LHCN-M2 (cell line): ENCODE data around the gene CYSRT1. TPM values are rescaled to one million over a fixed set of nuclear protein-coding genes. Genes with fewer than 3 reads are reported as not detected.

Source experiments
- DNase-seq: peaks from one replicate; pipeline ENCODE4 v3.0.0-alpha.2; 2012; ENCODE audit warnings: low read depth
- total RNA-seq: library from RNA; depleted of rRNA; stranded (reverse); fragments of >200 nt; gene quantifications from 2 replicates; pipeline ENCODE4 v1.2.3, GENCODE V29; 2014; rRNA removed

Gene CYSRT1
- total RNA-seq, 1 experiment from 2014 or later: 4.1 TPM

DNA sequence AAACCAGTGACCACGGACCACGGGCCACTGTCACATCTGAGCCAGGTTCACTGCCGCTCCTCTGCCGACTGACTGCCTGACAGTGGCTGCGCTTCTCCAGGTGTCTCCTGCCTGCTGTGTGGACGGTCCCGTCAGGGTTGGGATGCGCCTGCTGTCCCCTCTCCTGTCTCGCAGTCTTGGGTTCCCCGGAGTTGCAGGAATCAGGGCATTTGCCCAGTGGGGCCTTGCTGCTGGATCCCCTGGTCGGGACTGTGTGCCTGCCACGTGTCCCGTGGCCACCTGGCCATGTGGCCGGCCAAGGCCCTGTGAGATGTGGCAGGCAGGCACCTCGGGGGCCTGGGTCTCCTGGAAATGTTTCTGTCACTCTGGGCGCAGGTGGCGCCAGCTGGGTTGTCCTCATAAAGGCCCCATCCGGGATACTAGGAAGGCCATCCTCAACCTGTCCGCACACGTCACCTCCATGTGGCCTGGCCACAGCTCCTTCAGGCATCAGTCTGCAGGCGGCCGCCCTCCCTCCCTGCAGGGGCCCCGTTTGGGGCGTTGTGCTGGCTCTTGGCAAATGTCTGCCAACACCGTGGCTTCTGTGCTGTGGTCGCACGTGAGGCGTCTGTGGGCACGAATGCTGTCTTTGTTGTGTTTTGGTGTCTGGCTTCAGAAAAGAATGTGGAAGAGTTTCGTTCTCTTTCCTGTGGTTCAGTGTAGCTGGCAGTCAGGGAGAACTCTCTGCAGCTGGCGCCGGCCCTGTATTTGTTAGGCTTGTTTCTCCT is 46.1 kb downstream of the CYSRT1 start:
- DNase-seq: no peak

- DNase-seq: no peak
Observed at GRCh38 chr9:137271696-137272076, 46.7 kb downstream of the CYSRT1 start.

GRCh38 chr9:137272241-137273094 is 47.5 kb downstream of the CYSRT1 start:
- no peak for DNase-seq

GRCh38 chr9:137273095-137273490 is 48.1 kb downstream of the CYSRT1 start:
- no peak for DNase-seq

DNA sequence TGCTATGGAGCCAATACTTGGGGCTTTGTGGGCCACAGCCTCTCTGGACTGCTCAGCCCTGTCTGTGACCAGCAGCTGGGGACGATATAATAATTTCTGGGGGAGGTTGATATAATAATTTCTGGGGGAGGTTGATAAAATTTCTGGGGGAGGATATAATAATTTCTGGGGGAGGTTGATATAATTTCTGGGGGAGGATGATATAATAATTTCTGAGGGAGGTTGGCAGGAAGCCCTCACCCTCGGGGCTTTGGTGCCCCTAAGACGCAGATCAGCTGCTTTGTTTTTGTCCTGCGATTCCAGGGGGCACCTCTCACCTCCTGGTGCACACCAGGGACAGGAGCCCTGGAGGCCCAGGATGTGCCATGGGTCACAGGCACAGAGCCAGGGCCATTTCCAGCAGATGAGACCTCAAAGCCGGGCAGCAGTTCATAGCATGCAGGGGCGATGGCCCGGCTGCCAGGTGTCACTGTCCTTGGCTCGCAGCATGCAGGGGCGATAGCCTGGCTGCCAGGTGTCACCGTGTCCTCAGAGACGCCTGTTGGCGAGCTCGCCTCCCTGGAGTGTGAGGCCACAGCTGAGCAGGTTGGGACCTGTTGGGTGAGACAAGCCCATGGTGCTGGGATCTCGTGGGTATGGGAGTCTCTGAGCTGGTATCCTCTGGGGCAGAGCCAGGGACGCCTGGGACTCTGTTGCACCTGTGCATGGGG is 48.8 kb downstream of the CYSRT1 start:
- DNase-seq: no peak

GRCh38 chr9:137275203-137275587 is 50.2 kb downstream of the CYSRT1 start:
- no peak for DNase-seq

Other genes starting within 250 kb of the CYSRT1 start
- gene PTGDS, start 247.7 kb upstream of the CYSRT1 start, total RNA-seq: 2.0 TPM in 1 of 2 replicates, not detected in the other
- 0.11 TPM in 1 of 2 replicates, not detected in the other for gene LCNL1, start 242.2 kb upstream of the CYSRT1 start, total RNA-seq
- 53.2 and 67.3 TPM in 2 replicates for gene PAXX, start 232.8 kb upstream of the CYSRT1 start, total RNA-seq
- gene CLIC3, start 228.6 kb upstream of the CYSRT1 start, total RNA-seq: 0.52 TPM in 1 of 2 replicates, not detected in the other
- 13.2 and 15.5 TPM in 2 replicates for gene ABCA2, start 196.9 kb upstream of the CYSRT1 start, total RNA-seq
- not detected in 2 replicates for gene FUT7, start 193.1 kb upstream of the CYSRT1 start, total RNA-seq
- 5.3 and 5.5 TPM in 2 replicates for gene NPDC1, start 179.0 kb upstream of the CYSRT1 start, total RNA-seq
- not detected in 2 replicates for gene ENTPD2, start 171.1 kb upstream of the CYSRT1 start, total RNA-seq
- 16.1 and 17.7 TPM in 2 replicates for gene SAPCD2, start 154.6 kb upstream of the CYSRT1 start, total RNA-seq
- gene UAP1L1, start 147.7 kb upstream of the CYSRT1 start, total RNA-seq: 13.6 and 17.6 TPM in 2 replicates
- 78.4 and 92.8 TPM in 2 replicates for gene MAN1B1, start 138.2 kb upstream of the CYSRT1 start, total RNA-seq
- 81.8 and 91.5 TPM in 2 replicates for gene DPP7, start 110.4 kb upstream of the CYSRT1 start, total RNA-seq
- gene GRIN1, start 86.0 kb upstream of the CYSRT1 start, total RNA-seq: 0.29 TPM in 1 of 2 replicates, not detected in the other
- not detected in 2 replicates for gene LRRC26, start 55.1 kb upstream of the CYSRT1 start, total RNA-seq
- gene TMEM210, start 53.1 kb upstream of the CYSRT1 start, total RNA-seq: 0.45 TPM in 1 of 2 replicates, not detected in the other
- gene ANAPC2, start 36.6 kb upstream of the CYSRT1 start, total RNA-seq: 21.9 and 24.4 TPM in 2 replicates
- gene SSNA1, start 36.5 kb upstream of the CYSRT1 start, total RNA-seq: 108 and 115 TPM in 2 replicates
- gene TPRN, start 24.4 kb upstream of the CYSRT1 start, total RNA-seq: 6.3 and 10.7 TPM in 2 replicates
- gene TMEM203, start 19.5 kb upstream of the CYSRT1 start, total RNA-seq: 45.7 and 50.1 TPM in 2 replicates
- gene NDOR1, start 19.5 kb upstream of the CYSRT1 start, total RNA-seq: 15.4 and 16.9 TPM in 2 replicates
- gene RNF208, start 2.9 kb upstream of the CYSRT1 start, total RNA-seq: 0.26 TPM in 1 of 2 replicates, not detected in the other
- 0.06 and 0.23 TPM in 2 replicates for gene RNF224, start 2.3 kb downstream of the CYSRT1 start, total RNA-seq
- gene SLC34A3, start 5.7 kb downstream of the CYSRT1 start, total RNA-seq: 0.06 TPM in 1 of 2 replicates, not detected in the other
- gene TUBB4B, start 16.1 kb downstream of the CYSRT1 start, total RNA-seq: 517 and 586 TPM in 2 replicates
- not detected in 2 replicates for gene STPG3, start 26.1 kb downstream of the CYSRT1 start, total RNA-seq
- 60.7 and 61.8 TPM in 2 replicates for gene NELFB, start 30.2 kb downstream of the CYSRT1 start, total RNA-seq
- 2.6 and 2.8 TPM in 2 replicates for gene TOR4A, start 52.6 kb downstream of the CYSRT1 start, total RNA-seq
- 0.06 TPM in 1 of 2 replicates, not detected in the other for gene NRARP, start 77.1 kb downstream of the CYSRT1 start, total RNA-seq
- 4.0 and 6.5 TPM in 2 replicates for gene EXD3, start 198.0 kb downstream of the CYSRT1 start, total RNA-seq
- gene NOXA1, start 198.2 kb downstream of the CYSRT1 start, total RNA-seq: 0.17 and 0.19 TPM in 2 replicates
- not detected in 2 replicates for gene ENTPD8, start 216.2 kb downstream of the CYSRT1 start, total RNA-seq
- 53.7 and 64.0 TPM in 2 replicates for gene NSMF, start 234.2 kb downstream of the CYSRT1 start, total RNA-seq